KOPT-K1 (cell line): ENCODE data around the gene DISC1.
"Not testable (repeated sequence)": the region's sequence is repeated elsewhere in the genome, so short reads cannot be mapped to it uniquely, and the experiment has no call there.

Source experiments
- H3K27ac ChIP-seq: fragments of 200-600 bp; sonication (generic); 2 replicates; pipeline ENCODE4 v1.5.1; 2016; ENCODE audit warnings: antibody characterized with exemption, mild to moderate bottlenecking, low read depth, low read length; ENCODE audit not compliant: poor library complexity, severe bottlenecking
- H3K36me3 ChIP-seq: fragments of 200-600 bp; sonication (generic); 2 replicates; pipeline ENCODE4 v1.5.1; 2017; ENCODE audit warnings: antibody characterized with exemption, mild to moderate bottlenecking, low read length, moderate library complexity; ENCODE audit not compliant: insufficient read depth
- H3K9me3 ChIP-seq: fragments of 200-600 bp; sonication (generic); 2 replicates; pipeline ENCODE4 v1.5.1; 2017; ENCODE audit warnings: antibody characterized with exemption, low read length, mild to moderate bottlenecking; ENCODE audit not compliant: insufficient read depth, poor library complexity, severe bottlenecking

The DISC1 gene

GRCh38 chr1:231666220-231666936 is 39.8 kb downstream of the DISC1 start:
- no peaks in the 10 kb centered on the region for H3K36me3 ChIP-seq
- peaks cover 19% of the 10 kb centered on the region for H3K9me3 ChIP-seq
- H3K27ac ChIP-seq = no peak overlapping the region

GRCh38 chr1:231666937-231667608 is 40.5 kb downstream of the DISC1 start:
- no peak overlapping the region for H3K27ac ChIP-seq
- peaks cover 22% of the 10 kb centered on the region for H3K9me3 ChIP-seq

GRCh38 chr1:231667896-231668506 is 41.4 kb downstream of the DISC1 start:
- H3K27ac ChIP-seq = no peak overlapping the region
- peaks cover 22% of the 10 kb centered on the region for H3K9me3 ChIP-seq
- H3K36me3 ChIP-seq = no peaks in the 10 kb centered on the region

More at GRCh38 chr1:231666937-231667608, 40.5 kb downstream of the DISC1 start:
- H3K36me3 ChIP-seq = no peaks in the 10 kb centered on the region

GRCh38 chr1:231668826-231669225 is 42.2 kb downstream of the DISC1 start:
- peaks cover 22% of the 10 kb centered on the region for H3K9me3 ChIP-seq
- no peaks in the 10 kb centered on the region for H3K36me3 ChIP-seq
- no peak overlapping the region for H3K27ac ChIP-seq

DNA sequence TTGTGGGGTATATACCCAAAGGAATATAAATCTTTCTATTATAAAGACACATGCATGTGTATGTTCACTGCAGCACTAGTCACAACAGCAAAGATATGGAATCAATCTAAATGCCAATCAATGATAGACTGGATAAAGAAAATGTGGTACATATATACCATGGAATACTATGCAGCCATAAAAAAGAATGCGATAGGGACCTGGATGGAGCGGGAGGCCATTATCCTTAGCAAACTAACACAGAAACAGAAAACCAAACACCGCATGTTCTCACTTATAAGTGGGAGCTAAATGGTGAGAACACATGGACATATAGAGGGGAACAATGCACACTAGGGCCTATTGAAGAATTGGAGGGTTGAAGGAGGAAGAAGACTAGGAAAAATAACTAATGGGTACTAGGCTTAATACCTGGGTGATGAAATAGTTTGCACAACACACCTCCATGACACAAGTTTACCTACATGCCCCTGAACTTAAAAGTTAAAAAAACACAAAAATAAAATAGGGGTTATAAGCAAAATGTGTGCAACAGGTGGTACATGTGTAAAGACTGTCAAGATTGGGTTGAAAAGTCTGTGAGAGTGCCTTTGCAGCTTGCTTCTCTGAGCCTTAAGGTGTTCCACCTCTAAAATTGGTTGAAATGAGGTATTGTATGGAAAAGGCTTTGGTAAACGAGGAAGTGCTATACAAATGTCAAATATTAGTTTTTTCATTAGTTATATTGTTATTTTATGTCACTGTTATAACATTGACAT is 43.5 kb downstream of the DISC1 start:
- peaks cover 22% of the 10 kb centered on the region for H3K9me3 ChIP-seq
- not testable (repeated sequence) for H3K36me3 ChIP-seq, H3K27ac ChIP-seq

DNA sequence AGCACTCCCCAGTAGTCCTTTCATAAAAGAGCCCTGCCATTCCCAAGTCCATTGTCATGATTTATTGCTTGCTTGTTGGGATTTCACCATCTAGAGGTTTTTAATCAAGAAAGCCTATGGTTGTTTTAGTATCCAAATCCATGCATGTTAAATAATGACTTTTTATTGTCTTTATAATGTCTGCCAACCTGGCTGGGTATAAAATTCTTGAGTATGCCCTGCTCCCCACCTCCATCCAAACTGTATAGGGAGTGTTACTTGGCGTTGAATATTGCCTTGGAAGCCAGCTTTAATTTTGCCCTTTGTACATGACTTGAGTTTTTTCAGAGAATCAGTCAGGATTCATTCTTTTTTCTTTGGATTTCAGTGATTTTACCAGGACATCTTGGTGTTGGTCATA is 44.2 kb downstream of the DISC1 start:
- peaks cover 22% of the 10 kb centered on the region for H3K9me3 ChIP-seq
- H3K27ac ChIP-seq = no peak overlapping the region
- no peaks in the 10 kb centered on the region for H3K36me3 ChIP-seq

GRCh38 chr1:231674575-231674974 is 48.0 kb downstream of the DISC1 start:
- no peak overlapping the region for H3K27ac ChIP-seq
- no peaks in the 10 kb centered on the region for H3K36me3 ChIP-seq
- H3K9me3 ChIP-seq = peaks cover 19% of the 10 kb centered on the region

- Histone ChIP-seq H3K9me3 (peaks cover 2% of the 10 kb centered on the region), H3K27ac (no peak overlapping the region)
Observed at GRCh38 chr1:231676487-231676886, 49.9 kb downstream of the DISC1 start.

DNA sequence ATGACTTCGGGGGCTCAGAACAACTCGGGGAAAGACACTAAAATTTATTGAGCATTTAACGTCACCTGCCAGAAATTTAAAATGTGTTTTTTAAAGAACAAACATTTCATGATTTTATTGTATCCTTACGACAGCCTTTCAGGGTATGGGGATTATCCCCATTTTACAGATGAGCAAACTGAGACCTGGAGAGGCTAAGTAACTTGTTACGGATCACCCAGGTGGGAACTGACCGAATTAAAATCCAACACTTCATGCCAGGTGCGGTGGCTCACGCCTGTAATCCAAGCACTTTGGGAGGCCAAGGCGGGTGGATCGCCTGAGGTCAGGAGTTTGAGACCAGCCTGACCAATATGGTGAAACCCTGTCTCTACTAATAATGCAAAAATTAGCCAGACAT is 50.9 kb downstream of the DISC1 start:
- H3K36me3 ChIP-seq = no peaks in the 10 kb centered on the region
- no peaks in the 10 kb centered on the region for H3K9me3 ChIP-seq
- H3K27ac ChIP-seq = no peak overlapping the region

More at GRCh38 chr1:231676487-231676886, 49.9 kb downstream of the DISC1 start:
- H3K36me3 ChIP-seq = no peaks in the 10 kb centered on the region

- no peaks in the 10 kb centered on the region for H3K9me3 ChIP-seq
- H3K36me3 ChIP-seq = no peaks in the 10 kb centered on the region
- H3K27ac ChIP-seq = no peak overlapping the region
Observed at GRCh38 chr1:231678011-231678432, 51.4 kb downstream of the DISC1 start.

- Histone ChIP-seq H3K27ac (no peak overlapping the region), H3K36me3 (no peaks in the 10 kb centered on the region), H3K9me3 (no peaks in the 10 kb centered on the region)
Observed at GRCh38 chr1:231679109-231679508, 52.5 kb downstream of the DISC1 start.

GRCh38 chr1:231681006-231681405 is 54.4 kb downstream of the DISC1 start:
- H3K9me3 ChIP-seq = peaks cover 10% of the 10 kb centered on the region
- no peaks in the 10 kb centered on the region for H3K36me3 ChIP-seq
- no peak overlapping the region for H3K27ac ChIP-seq

DNA sequence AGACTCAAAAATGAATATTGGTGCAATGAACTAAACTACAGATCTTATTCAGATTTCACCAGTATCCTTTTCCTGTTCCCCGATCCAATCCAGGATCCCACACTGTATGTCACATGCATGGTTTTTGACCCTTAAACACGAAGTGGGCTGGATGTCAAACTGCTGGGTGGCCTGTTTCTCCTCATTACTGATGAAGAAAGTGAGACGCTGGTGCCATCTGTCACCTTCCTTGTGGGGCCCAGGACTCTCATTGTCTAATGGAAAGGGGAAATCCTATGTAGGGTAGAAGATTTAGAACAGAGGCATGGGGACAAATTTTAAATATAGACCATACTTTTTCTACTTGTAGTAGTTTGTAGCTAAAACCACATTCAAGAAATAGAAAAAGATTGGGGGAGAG is 56.2 kb downstream of the DISC1 start:
- peaks cover 26% of the 10 kb centered on the region for H3K9me3 ChIP-seq
- no peak overlapping the region for H3K27ac ChIP-seq
- H3K36me3 ChIP-seq = no peaks in the 10 kb centered on the region

- Histone ChIP-seq H3K9me3 (peaks cover 26% of the 10 kb centered on the region), H3K27ac (no peak overlapping the region), H3K36me3 (no peaks in the 10 kb centered on the region)
Observed at GRCh38 chr1:231683439-231684165, 57.0 kb downstream of the DISC1 start.
